ENCODE data around the gene BUB1.
"Not testable (repeated sequence)": the region's sequence is repeated elsewhere in the genome, so short reads cannot be mapped to it uniquely, and the experiment has no call there.

The BUB1 gene

GRCh38 chr2:110589677-110590330, 88.1 kb downstream of the BUB1 start:
- DNase-seq, result not testable (repeated sequence)

- DNase-seq, result not testable (repeated sequence)
These were observed 89.3 kb downstream of the BUB1 start for GRCh38 chr2:110588520-110588919.

Measured in activated naive CD4-positive, alpha-beta T cell (primary cell).